HG03378 (cell line): ENCODE results near the gene BCL2L13.
"Not testable (repeated sequence)": the region's sequence is repeated elsewhere in the genome, so short reads cannot be mapped to it uniquely, and the experiment has no call there.

ENCODE experiments used
- ATAC-seq: cut with Tn5 transposase; IDR thresholded peaks from one replicate; pipeline ENCODE4 v1.9.1; 2021; ENCODE audit warnings: mild to moderate bottlenecking, moderate library complexity; ENCODE audit not compliant: unreplicated experiment

BCL2L13 gene

DNA sequence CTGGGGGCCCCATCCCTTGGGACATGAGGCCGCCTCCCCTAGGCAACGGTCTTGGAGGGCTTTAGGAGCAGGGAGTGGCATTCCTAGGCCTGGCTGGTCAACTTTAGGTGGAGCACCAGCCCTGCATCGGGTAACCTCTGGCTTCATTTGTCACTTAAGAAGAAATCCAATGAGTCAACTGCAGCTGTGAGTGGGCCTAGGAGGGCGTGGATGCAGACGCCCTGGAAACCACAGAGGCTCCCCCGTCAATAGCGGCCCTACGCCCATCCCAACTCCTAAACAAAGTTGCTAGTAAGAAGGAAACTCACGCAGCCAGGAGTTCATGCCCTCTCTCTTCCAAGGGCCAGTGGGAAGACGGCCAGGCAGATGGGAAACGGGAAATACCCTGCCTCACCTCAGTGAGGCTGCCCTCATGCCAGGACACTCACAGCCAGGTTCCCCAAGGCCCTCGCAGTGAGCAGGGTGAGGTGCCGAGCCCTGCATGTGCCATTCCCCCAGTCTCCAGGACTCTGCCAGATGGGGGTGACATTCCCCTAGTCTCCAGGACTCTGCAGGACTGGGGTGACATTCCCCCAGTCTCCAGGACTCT, 114.9 kb downstream of the BCL2L13 start:
- no peak for ATAC-seq

DNA sequence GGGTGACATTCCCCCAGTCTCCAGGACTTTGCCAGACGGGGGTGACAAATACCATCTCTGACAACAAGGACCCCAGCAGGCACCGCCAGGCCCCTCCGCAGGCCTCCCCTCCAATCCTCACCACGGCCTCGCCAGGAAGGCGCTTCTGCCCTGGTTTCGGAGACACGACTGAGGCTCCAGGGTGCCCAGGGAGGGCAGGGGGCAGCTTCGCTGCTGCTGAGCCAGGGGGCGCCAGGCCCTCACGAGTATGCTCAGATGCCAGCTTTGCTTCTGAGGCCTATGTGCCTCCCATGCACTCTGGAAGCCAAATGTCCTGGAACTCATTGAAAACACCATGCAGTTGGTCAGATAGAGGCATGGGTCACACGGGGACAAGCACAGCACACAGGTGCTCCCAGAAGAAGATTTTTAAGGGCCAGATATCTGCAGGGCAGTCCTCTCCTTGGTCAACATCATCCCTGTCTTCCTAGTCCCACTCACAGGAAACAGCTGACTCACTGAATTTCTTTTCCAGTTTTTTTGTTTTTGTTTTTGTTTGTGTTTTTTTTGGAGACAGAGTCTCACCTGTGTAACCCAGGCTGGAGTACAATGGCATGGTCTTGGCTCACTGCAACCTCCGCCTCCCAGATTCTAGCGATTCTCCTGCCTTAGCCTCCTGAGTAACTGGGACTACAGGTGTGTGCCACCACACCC, 115.8 kb downstream of the BCL2L13 start:
- ATAC-seq, result no peak

DNA sequence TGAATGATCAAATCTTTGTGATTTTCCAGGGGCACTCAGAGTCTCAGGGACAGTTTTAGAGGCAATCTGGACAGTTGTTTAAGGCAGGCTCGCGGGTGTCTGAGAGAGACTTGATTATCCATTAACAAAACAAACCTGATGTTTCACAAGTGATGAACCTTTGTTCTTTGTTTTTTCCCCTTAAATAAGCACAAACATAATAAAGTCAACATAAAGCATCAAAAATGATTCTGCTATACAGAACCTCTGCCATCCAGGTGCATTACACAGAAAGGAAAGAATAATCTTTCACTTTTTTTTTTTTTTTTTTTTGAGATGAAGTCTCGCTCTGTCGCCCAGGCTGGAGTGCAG, 122.6 kb downstream of the BCL2L13 start:
- no peak for ATAC-seq

DNA sequence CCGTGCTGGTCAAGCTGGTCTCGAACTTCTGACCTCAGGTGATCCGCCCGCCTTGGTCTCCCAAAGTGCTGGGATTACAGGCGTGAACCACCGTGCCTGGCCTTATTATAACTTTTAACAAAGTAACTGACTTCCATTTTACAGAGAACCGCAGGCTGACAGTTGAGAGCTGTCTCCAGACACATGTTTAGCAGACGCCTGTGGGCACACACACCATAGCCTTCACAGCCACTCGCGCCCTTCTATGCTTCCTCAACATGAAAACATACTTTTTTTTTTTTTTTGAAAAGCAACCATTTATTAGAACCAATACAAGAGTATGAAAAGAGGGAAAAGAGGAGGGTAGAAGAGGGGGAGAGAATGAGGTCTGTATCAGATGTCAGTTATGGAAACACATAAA, 124.9 kb downstream of the BCL2L13 start:
- ATAC-seq, result not testable (repeated sequence)

DNA sequence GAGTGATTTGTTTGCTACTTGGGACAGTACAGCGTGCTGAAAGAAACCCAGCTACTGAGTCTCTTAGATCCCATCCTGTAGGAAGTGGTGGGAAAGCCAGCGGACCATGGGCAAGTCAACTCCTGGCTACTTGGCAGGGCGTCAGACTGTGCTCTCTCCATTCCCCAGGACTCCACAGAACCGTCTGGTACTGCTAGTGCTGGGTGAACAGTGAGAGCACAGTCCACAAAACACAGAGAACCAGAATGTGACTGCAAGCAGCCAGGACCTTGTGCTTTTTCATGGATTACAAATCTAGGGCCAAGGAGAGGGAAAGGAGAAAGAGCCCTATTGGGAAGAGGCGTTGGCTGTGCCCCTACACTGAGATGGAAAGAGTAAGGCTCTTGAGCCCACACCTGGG, 125.5 kb downstream of the BCL2L13 start:
- no peak for ATAC-seq

DNA sequence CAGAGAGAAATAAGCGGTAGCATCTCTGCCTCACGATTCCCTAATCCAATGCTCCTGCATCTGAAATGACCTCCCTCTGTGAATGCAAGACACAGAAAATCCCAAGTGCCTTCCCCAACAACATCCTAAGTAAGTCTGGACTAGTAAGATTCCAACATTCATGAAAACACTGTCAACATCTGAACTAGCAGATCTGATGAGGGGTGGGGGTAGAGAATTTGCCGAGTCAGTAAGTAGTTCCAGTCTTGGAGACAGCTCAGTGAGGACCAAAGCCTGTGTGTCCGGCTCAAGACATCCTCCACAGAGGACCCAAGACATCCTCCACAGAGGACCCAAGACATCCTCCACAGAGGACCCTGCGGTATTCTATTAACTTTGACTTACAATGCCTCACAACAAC, 126.3 kb downstream of the BCL2L13 start:
- not testable (repeated sequence) for ATAC-seq

DNA sequence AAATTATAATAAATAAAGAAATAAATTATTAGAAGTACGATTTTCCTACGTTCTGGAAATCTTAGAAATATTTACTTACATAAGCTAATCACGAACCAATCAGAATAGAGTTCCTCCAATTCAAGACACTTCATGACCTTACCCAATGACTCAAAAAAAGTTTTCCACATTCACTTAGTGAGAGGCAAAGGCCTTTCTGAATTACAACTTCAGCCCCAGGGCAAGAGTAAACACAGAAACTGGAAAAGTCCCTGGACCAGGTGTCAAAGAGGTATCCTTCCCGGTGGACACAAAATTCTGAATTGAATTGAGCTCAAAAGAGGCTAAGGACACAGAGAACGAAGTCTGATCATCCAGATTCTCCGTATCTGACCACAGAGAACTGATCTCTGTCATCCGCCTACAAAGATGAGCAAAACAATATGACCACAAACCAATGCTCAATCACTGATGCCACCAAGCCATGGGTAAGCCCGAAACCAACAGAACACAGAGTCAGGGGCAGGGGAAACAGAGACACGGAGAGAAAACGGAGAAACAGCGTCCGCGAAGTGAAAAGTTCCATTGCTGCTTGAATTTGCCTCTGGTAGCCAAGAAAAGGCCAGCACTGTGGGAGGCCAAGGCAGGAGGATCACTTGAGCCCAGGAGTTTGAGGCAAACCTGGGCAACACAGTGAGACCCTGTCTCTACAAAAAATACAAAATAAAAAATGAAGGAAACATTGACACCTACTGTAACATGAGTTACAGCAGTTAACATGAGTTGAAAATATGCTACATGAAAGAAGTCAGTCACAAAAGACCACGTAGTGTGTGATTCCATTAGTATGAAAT, 128.9 kb downstream of the BCL2L13 start:
- peak; percentile 79 for ATAC-seq

DNA sequence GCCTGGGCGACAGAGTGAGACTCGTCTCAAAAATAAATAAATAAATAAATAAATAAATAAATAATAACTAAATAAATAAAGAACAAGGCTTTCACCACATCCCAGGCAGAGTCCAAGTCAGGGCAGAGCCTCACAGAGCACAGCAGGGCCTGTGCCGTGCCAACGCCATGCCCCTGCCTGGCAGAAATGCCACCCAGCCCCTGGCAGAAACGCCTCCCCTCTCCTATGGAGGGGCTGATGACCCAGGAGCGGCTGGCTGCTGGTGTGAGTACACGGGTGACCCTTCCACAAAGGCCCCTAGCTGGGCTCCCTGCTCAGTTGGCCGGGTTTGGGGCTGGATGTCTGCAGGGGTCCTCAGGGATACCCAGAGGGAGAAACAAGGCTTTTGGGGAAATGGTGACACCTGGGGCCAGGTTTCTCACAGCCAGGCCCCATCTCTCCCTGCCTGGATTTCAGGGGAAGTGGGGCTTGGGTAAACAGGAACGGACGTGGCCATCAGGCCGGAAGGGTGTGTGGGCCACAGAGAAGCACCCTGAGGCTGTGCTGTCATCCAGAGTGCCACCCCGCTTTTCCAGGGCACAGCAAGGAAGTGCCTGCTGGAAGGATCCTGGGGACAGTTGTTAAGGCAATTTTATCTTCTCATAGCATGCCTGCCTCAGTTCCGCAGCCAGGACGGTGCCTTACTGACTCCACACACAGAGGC, 130.6 kb downstream of the BCL2L13 start:
- ATAC-seq, result no peak

DNA sequence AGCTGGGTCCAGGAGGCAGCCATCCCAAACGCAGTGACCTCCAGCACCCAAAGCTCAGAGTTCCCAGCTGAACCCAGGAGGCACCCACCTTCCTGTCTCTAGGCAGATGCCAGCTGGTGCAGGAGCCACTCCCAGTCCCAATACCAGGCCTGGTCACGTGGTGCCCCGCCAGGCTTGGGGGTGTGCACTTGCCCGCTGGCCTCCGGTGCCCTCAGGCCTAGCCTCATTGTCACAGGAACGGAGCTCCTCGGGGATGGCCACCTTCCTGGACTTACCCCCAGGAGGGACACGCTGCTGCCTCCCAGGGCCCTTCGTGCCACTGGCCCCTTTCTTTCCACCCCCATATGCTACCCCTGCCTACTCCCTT, 131.1 kb downstream of the BCL2L13 start:
- no peak for ATAC-seq

DNA sequence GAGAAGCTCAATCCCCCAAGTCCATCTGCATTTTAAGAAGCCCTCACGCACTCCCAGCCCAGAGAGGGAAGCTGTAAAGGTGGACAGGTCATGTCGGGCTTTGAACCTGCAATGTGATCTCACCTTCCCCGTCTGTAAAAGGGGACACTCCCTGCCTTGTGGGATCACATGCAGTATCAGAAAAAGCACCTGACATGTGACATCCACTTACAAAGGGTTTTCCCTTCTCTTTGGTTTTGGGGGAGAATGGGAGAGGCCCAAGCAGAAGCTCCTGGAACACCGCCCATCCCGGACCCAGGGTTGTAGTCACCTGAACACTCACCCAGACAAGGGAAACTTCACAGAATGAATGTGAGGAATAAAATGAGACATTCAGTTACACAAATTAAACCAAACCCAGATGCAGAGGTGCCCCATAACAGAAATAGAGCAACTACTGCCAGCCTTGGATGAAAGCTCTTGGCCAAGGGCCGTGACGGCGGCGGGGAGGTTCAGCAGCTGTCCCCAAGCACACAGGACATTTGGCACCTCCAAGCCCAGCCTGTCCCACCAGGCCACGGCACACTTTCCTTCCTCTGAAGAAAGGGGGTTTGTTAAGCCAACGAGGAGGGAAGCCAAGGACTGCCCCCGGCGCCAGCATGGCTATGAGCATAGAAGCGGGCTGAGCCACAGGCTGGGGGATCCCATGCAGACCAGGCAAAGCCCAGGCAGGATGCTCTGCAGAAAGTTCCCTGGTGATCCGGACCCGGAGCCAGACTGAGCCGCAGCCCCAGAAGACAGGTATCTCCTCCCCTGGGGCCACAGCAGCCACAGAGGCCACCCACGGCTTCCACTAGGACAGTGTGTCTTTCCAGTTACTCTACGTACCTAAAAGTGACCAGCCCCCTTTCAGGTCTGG, 131.9 kb downstream of the BCL2L13 start:
- no peak for ATAC-seq

DNA sequence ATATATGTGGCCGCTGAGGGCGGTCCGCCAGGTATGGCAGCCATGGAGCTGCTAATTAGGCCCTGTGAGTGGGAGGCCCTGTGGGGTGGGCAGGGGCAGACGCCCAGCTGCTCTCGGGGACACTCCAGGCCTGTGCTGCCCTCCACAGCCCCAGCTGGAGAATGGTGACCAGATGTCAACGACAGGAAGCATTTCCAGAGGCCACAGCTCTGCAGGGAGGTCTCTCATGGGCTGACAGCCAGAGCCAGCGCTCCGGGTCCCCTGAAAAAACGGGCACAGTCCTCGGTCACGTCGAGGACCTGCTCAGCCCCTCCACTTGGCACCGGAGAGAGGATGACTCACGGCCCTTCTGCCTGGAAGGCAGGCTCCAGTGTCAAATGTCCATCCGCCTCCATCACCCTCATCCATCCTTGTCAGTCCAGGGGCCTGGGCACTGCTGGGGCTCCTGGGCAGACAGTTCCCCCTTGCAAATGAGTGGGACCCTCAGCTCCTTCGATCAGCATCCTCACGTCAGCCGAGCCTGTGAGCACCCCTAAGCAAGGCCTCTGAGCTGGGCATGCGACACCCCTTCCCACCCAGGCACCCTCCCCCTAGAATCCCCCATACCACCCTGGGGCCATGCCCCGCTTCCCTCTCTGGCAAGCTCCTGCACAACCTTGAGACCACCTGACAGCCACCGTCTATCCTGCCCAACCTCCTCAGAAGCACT, 133.8 kb downstream of the BCL2L13 start:
- no peak for ATAC-seq

DNA sequence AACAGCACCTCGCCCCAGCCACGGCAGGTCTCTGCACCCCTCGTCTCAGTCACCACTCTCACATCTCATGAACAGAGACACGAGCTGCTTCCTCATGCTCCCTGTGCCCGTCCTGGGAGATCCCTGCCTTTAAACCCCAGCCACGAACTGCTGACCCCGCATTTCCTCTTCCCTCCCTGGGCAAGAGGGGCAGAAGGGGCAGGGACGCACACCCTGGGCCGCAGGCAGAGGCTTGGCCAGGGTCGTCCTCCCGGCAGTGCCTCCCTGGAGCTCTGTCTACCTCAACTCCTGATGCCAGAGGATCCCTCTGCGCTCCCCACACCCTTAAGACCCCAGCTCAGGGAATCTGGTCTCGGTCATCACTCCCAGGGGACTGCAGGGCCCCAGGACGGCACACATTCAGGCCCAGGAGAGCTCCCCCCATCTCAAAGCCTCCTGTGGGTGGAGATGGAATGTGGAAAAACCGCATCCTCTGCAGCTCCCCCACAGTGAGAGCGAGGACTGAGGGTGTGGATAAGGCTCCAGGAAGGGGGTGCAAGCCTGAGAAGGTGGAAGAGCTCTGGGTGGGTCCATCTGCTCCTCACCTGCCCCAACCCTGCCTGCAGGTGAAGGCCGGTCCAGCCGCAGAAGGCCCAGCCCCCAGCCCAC, 134.5 kb downstream of the BCL2L13 start:
- no peak for ATAC-seq

DNA sequence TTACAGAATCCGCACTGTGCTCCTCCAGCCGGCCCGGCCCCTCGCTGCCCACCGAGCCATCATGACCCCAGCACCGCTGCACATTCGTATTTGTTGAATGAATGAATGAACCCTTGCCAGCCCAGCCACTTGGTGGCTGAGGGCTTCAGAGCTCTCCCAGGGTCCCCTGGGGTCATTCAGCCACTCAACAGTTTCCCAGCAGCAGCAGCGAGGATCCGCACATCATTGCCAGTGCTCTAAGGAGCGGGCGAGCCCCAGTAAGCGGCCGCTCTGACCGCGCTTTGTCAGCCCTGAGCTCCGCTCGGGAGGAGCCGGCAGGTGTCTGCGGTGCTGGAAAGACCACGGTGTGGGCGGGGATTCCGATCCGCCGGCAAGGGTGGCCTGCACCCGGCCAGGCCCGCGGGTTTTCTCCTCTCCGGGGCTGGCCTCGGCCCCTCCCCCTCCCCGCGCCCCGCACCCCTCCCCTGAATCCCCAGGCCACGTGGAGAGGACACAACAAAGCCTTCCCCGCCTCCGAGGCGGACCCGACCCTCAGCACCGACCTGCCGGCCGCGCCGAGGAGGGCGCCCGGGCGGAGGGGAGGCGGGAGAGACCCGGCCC, 135.1 kb downstream of the BCL2L13 start:
- no peak for ATAC-seq

DNA sequence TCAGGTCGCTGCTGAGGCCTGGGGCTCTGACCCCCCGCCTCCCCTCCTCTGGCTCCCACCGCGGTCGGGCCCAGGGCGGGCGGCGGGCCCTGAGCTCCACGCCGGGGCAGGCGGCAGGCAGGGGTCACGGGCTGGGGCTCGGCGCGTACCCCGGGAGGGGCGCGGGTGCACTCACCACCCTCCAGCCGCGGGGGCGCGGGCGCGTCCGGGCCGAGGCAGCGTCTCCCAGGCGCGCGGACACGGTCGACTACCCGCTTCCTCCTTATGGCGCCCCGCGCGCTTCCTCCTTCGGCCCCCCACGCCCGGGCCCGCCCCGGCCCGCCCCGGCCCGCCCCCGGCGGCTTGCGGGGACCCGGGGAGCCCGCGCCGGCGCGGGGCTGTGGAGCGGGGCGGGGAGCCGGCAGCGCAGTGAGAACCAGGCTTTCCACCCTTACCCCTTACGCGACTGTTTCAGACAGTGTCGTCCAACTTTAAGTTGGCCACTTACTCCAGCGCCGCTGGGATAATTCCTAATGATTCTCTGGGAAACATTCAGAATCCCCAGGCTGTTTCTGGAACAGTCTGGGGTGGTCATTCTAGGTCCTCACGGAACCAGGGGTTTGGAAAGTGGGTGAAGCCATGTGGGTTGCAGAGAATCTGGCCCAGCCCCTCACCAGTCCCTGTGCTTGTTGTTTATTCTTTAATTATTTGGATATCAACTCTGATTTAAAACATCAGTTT, 135.8 kb downstream of the BCL2L13 start, which contains the start of gene BID:
Gene BID (minus strand): TSS at position 264 of the 720 bp plus-strand sequence. CDS start 24,353 bp downstream, outside the sequence.
- ATAC-seq, result no peak

DNA sequence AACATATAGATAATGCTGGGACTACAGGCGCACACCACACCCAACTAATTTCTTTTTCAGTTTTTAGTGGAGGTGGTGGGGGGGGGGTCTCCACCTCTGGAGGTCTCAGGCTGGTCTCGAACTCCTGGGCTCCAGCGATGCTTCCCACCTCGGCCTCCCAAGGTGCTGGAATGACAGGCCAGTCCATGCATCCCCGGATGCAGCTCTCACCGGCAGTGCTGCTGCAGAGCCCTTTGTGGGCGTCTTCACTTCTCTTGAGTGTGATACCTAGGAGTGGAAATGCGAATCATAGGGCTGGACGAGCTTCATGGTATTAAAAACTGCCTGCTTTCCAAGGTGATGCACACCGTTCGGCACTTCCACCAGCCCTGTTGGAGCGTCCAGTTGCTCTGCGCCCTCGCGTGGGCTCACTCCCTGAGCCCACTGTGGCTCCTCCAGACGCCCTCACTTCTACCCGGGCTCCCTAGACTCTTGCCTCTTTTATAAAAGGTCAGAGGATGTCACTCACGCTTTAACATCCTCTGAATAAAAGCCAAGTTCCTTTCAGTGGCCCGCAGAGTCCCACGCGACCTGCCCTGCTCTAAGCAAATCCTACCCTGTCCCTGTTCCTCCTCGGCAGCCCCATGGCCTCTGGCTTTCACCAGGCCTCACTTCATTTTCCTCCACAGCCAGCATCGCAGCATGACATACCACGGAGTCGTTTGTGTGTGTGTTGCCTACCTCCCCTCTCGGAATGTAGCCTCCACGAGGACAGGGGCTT, 136.5 kb downstream of the BCL2L13 start:
- ATAC-seq, result no peak

DNA sequence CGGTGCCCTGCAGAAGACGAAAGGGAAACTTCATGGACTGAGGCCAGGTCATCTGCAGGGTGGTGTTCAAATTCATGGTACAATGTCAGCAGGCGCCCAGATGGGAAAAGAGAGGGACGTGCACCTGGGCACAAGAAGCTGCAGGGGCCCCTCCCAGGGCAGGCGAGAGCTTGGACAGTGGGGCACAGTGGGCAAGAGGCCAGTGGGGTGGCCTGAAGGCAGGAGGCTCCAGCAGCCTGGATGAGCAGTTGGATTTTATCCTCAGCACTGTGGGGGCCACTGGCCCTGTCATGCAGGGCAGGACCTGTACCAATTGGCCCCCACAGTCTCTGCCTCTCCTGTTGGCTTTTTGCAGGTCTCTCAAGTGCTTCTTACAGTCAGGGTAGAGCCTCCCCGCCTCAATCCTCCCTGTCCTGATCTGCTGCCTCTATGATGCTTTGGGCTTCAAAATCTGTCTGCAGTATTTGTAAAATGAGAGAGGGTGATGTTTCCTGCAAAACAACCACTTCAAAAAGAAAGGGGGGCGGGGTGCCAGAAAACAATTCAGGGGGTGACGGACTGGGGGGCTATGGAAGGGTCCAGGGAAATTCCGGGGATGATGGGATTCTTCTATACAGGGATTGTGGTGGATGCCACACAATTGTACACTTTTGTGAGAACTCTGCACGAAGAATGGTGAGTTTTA, 137.4 kb downstream of the BCL2L13 start:
- no peak for ATAC-seq
